ENCODE results near the gene TAP2.

Gene TAP2

DNA sequence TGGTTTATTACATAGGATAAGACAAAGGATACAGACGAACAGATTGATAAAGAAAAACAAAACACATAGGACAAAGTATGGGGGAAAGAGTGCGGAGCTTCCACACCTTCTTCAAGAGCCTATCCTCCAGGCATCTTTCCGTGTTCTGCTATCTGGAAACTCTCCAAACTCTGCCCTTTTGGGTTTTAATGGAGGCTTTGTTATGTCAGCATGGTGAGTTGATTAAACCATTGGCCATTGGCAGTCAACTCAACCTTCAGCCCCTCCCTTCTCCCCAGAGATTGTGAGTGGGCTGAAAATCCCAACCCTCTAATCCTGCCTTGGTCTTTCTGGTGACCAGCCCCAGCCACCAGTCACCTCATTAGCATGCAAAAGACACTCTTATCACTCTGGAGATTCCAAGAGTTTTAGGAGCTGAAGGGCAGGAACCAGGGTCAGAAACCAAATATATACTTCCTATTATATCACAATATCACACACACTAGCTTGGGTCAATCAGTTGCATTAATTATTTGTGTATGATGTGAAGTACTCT, 45.6 kb downstream of the TAP2 start:
- no peak for DNase-seq (ENCODE audit: low read depth, low spot score)

DNA sequence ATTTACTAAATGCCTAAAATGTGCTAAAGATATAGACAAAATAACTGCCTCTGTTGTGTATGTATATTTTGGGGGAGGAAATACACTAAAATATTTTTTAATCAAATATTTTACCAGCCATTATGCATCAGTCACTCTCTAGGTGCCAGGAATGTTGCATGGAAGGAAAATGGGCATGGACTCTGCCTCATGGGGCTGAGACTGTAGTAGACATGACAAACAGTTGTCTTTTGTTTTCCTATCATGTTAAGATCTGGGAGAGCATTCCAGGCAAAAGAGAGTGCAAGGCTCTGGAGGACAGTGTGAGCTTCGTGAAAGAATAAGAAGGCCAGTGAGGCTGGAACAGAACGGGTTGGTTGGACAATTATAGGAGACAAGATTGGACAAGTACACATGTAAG, 48.2 kb downstream of the TAP2 start:
- no peak for DNase-seq (ENCODE audit: low read depth, low spot score)

Measured in brain pericyte (primary cell).